Suprapubic skin (tissue), 4 donors: Measurements from ENCODE around the gene ERAL1.

Experiments used
- EP300 ChIP-seq: sonication (generic); formaldehyde crosslinking; IDR thresholded peaks from one replicate; pipeline ENCODE4 v1.6.1; 2017; ENCODE audit warnings: antibody characterized with exemption
- POLR2A ChIP-seq, 2 donors: fragments of 450-650 bp; IDR thresholded peaks; one replicate each; pipeline ENCODE4 v1.6.1; 2017; ENCODE audit warnings: antibody characterized with exemption in 2 of 2, mild to moderate bottlenecking in 2 of 2, moderate library complexity in 2 of 2
- POLR2AphosphoS5 ChIP-seq, 3 donors: sonication (generic); formaldehyde crosslinking; IDR thresholded peaks; one replicate each; pipeline ENCODE4 v1.6.1; 2017; ENCODE audit warnings: antibody characterized with exemption in 3 of 3
- TF ChIP-seq, protein P1 (sequence below), 2 donors: fragments of 200-600 bp in 1 of 2; fragments of 450-650 bp in 1 of 2; sonication (generic) in 1 of 2; IDR thresholded peaks; one replicate each; pipeline ENCODE4 v1.5.1; 2016 to 2019; ENCODE audit warnings: antibody characterized with exemption in 2 of 2, mild to moderate bottlenecking in 1 of 2, moderate library complexity in 1 of 2

DNA sequence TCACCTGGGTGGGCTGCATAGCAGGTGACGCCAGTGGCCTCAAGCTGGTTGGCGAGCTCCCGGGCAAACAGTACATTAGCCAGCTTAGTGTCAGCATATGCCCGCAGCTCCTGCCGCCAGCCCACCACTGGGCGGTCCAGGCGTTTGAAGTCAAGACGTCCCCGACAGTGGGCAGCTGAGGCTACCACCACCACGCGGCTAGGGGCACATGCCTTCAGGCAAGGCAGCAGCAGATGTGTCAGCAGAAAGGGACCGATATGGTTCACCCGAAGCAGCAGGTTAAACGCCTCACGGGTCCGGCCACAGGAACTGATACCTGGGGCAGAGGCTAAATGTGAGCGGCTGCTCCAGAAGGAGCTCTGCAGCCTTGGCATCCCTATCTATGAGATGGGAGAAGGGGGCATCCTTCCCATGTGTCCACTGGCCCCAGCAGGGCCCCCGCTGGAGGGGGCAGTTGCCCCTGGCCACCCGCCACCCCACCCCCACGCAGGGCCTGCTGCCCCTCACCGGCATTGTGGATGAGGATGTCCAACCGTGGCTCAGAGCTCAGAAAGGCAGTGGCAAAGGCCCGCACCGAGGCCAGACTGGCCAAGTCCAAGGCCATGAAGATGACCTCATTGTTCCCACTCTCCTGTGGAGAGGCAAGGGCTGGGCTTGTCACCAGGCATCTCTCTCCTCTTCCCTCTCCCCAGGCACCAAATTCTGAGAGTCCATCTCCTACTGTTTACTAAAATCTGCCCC lies 46.3 kb downstream of the ERAL1 start:
- TF ChIP-seq, protein P1, sequence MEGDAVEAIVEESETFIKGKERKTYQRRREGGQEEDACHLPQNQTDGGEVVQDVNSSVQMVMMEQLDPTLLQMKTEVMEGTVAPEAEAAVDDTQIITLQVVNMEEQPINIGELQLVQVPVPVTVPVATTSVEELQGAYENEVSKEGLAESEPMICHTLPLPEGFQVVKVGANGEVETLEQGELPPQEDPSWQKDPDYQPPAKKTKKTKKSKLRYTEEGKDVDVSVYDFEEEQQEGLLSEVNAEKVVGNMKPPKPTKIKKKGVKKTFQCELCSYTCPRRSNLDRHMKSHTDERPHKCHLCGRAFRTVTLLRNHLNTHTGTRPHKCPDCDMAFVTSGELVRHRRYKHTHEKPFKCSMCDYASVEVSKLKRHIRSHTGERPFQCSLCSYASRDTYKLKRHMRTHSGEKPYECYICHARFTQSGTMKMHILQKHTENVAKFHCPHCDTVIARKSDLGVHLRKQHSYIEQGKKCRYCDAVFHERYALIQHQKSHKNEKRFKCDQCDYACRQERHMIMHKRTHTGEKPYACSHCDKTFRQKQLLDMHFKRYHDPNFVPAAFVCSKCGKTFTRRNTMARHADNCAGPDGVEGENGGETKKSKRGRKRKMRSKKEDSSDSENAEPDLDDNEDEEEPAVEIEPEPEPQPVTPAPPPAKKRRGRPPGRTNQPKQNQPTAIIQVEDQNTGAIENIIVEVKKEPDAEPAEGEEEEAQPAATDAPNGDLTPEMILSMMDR (IDR thresholded peaks at IDR 0.05): no peak
- TF ChIP-seq POLR2A (IDR thresholded peaks at IDR 0.05) (no peak), POLR2AphosphoS5 (IDR thresholded peaks at IDR 0.05) (no peak), EP300 (no peak)
